ENCODE results near the gene IFITM1. TPM values are rescaled to one million over a fixed set of nuclear protein-coding genes. Genes with fewer than 3 reads are reported as not detected.

Gene IFITM1
- total and polyA plus RNA-seq, 9 of the 15 experiments (the other 6 are each of a cell fraction or from before 2014, with no cell fraction given) = 691 to 5,579 (median 974) TPM

DNA sequence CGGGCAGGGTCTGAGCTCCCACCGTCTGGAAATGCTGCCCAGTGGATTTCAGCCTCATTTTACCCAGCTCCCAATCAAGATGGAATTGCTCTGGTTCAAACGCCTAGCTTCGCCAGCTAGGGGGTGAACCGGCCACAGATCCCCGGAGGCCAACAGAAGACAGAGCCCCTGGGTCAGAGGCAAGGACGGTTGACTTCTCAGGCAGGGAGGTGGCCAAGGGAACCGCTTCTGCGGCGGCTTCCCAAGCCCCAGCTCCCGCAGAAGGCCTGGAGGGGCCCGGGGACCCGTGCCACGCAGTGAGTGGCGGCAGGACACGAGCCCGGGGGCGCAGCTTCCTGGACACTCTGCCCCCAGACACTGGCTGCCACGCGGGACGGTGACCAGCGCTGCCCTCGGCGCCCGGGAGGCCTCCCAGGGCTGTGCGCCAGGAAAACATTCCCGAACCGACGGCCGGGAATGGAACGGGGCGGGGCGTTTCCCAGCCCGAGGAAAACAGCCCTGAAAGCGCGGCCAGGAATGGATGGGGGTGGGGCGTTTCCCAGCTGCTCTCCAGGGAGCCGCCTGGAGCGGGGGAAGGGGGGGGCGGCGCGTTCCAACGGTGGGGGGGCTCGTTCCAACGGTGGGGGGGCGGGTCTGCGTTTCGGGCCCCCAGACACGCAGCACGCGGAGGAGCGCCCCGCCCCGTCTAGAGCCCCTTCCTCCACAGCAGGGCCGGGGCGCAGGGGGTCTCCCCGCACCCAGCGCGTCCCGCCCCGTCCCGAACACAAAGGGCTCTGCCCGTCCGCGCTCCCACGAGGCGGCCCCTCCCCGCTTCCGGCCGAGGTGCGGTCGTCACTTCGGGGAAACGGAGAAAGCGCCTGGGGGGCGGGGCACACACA is 42.0 kb downstream of the IFITM1 start (continued):
- TF ChIP-seq, protein P1, sequence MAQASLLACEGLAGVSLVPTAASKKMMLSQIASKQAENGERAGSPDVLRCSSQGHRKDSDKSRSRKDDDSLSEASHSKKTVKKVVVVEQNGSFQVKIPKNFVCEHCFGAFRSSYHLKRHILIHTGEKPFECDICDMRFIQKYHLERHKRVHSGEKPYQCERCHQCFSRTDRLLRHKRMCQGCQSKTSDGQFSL (CRISPR knock-in tag; IDR thresholded peaks at IDR 0.05) = peak; percentile 95
- TF ChIP-seq, protein P1 (tag; IDR thresholded peaks at IDR 0.05) = peak; percentile 93
- TF ChIP-seq STAT6 (CRISPR knock-in tag; IDR thresholded peaks at IDR 0.05) (no peak), ZNF408 (CRISPR knock-in tag; IDR thresholded peaks at IDR 0.05; ENCODE audit: low read depth) (no peak), HDAC8 (tag; IDR thresholded peaks at IDR 0.05) (peak; percentile 95), MAFK (IDR thresholded peaks at IDR 0.05; ENCODE audit: low read length) (no peak), FOXM1 (IDR thresholded peaks at IDR 0.05; ENCODE audit: low read depth) (no peak), FOXM1 (CRISPR knock-in tag; IDR thresholded peaks at IDR 0.05; ENCODE audit: low read depth) (peak; percentile 54; the same call in 1 of the 2 replicates), CBFA2T2 (conservative IDR thresholded peaks at IDR 0.05) (no peak), PML (IDR thresholded peaks at IDR 0.05; ENCODE audit: low read length) (no peak), SMARCB1 (IDR thresholded peaks at IDR 0.05; ENCODE audit: insufficient read length, low read depth) (no peak), HES1 (IDR thresholded peaks at IDR 0.05; ENCODE audit: low read depth) (no peak), SMAD1 (IDR thresholded peaks at IDR 0.05; ENCODE audit: low read depth, low read length, partially characterized antibody) (no peak), NFE2L1 (tag; IDR thresholded peaks at IDR 0.05; ENCODE audit: borderline replicate concordance, low read depth) (no peak), NEUROD1 (IDR thresholded peaks at IDR 0.05; ENCODE audit: borderline replicate concordance, low read depth, low read length, partially characterized antibody) (no peak), CBX5 (IDR thresholded peaks at IDR 0.05; ENCODE audit: borderline replicate concordance, low read depth) (no peak), ZNF518B (CRISPR knock-in tag; IDR thresholded peaks at IDR 0.05) (no peak), ZNF551 (CRISPR knock-in tag; IDR thresholded peaks at IDR 0.05) (no peak)
- TF ChIP-seq, protein P2, sequence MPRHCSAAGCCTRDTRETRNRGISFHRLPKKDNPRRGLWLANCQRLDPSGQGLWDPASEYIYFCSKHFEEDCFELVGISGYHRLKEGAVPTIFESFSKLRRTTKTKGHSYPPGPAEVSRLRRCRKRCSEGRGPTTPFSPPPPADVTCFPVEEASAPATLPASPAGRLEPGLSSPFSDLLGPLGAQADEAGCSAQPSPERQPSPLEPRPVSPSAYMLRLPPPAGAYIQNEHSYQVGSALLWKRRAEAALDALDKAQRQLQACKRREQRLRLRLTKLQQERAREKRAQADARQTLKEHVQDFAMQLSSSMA (CRISPR knock-in tag; IDR thresholded peaks at IDR 0.05) = no peak; the same call in 1 of the 2 replicates

Measured in K562 (cell line).